Parathyroid adenoma (tissue), 2 donors: ENCODE data around the gene THSD4.

Experiments
- H2AFZ ChIP-seq: fragments of 300-600 bp; sonication (generic); one replicate; pipeline ENCODE4 v1.7.0; 2017; ENCODE audit warnings: antibody characterized with exemption, mild to moderate bottlenecking
- H3K27ac ChIP-seq: fragments of 300-600 bp; sonication (generic); one replicate; pipeline ENCODE4 v1.7.0; 2017
- H3K27me3 ChIP-seq: fragments of 300-600 bp; sonication (generic); one replicate; pipeline ENCODE4 v1.7.0; 2017; ENCODE audit warnings: low read length; ENCODE audit not compliant: control insufficient read depth, insufficient read depth
- H3K36me3 ChIP-seq: fragments of 300-600 bp; sonication (generic); one replicate; pipeline ENCODE4 v1.7.0; 2017; ENCODE audit warnings: low read length; ENCODE audit not compliant: control insufficient read depth, insufficient read depth
- H3K4me1 ChIP-seq: fragments of 300-600 bp; sonication (generic); one replicate; pipeline ENCODE4 v1.7.0; 2017; ENCODE audit warnings: control low read depth
- H3K4me2 ChIP-seq: fragments of 300-600 bp; sonication (generic); one replicate; pipeline ENCODE4 v1.7.0; 2017; ENCODE audit warnings: low read length
- H3K4me3 ChIP-seq: fragments of 300-600 bp; sonication (generic); one replicate; pipeline ENCODE4 v1.7.0; 2017; ENCODE audit warnings: low read depth, low read length
- H3K79me2 ChIP-seq: fragments of 300-600 bp; sonication (generic); one replicate; pipeline ENCODE4 v1.7.0; 2017; ENCODE audit warnings: control low read depth
- H3K9ac ChIP-seq: fragments of 300-600 bp; sonication (generic); one replicate; pipeline ENCODE4 v1.7.0; 2017; ENCODE audit warnings: mild to moderate bottlenecking
- H3K9me3 ChIP-seq: fragments of 300-600 bp; sonication (generic); one replicate; pipeline ENCODE4 v1.7.0; 2017; ENCODE audit warnings: low read length; ENCODE audit not compliant: control insufficient read depth
- TF ChIP-seq, protein P1 (sequence below): fragments of 300-600 bp; sonication (generic); IDR thresholded peaks from one replicate; pipeline ENCODE4 v1.7.0; 2017; ENCODE audit warnings: antibody characterized with exemption, mild to moderate bottlenecking
- donor health status: primary hyperparathyroidism.

THSD4 gene

DNA sequence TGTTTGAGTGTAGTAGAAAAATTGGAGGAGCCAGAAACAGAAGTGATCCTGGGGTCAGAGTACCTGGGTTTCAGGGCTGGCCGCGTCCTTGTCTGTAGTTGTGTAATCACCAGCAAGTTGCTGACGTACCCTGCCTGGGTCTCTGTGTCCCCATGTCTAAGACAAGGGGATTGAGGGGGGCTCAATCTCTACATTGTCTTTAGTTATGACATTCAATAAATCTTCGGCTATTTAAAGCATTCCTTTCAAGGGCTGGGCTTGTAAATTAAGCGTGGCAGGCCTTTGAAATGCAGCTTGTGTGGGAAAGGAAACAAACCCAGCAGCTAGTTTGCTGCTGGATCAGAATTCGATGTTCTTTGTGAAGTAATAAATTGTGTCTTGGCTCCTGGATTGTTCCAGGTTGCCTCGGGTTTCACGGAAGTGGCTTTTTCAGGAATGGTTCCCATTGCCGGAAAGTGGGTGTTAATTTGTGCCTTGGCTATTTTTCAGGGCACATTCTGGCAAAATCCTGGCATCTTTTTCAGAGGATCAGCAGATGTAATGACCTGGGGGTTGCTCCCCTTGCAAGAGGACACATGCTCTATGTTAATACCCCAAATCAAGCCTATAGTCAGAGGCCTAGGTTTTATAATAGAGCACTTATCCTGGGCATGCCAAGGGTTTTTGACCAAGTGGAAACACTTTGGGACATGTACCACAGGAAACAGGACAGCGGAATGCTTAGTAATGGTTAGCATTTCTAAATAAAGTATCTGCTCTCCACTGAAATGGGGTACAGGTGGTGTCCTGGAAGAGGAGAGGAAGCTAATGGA, 400.3 kb downstream of the THSD4 start:
- H3K36me3 ChIP-seq = no peaks in the 10 kb centered on the region
- no peak overlapping the region for H2AFZ ChIP-seq
- H3K4me2 ChIP-seq = no peak overlapping the region
- H3K9ac ChIP-seq = no peak overlapping the region
- H3K4me1 ChIP-seq = no peaks in the 10 kb centered on the region
- TF ChIP-seq, protein P1, sequence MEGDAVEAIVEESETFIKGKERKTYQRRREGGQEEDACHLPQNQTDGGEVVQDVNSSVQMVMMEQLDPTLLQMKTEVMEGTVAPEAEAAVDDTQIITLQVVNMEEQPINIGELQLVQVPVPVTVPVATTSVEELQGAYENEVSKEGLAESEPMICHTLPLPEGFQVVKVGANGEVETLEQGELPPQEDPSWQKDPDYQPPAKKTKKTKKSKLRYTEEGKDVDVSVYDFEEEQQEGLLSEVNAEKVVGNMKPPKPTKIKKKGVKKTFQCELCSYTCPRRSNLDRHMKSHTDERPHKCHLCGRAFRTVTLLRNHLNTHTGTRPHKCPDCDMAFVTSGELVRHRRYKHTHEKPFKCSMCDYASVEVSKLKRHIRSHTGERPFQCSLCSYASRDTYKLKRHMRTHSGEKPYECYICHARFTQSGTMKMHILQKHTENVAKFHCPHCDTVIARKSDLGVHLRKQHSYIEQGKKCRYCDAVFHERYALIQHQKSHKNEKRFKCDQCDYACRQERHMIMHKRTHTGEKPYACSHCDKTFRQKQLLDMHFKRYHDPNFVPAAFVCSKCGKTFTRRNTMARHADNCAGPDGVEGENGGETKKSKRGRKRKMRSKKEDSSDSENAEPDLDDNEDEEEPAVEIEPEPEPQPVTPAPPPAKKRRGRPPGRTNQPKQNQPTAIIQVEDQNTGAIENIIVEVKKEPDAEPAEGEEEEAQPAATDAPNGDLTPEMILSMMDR = no peak
- no peaks in the 10 kb centered on the region for H3K9me3 ChIP-seq
- no peak overlapping the region for H3K4me3 ChIP-seq
- no peaks in the 10 kb centered on the region for H3K27me3 ChIP-seq
- H3K79me2 ChIP-seq = no peaks in the 10 kb centered on the region
- H3K27ac ChIP-seq = no peak overlapping the region

DNA sequence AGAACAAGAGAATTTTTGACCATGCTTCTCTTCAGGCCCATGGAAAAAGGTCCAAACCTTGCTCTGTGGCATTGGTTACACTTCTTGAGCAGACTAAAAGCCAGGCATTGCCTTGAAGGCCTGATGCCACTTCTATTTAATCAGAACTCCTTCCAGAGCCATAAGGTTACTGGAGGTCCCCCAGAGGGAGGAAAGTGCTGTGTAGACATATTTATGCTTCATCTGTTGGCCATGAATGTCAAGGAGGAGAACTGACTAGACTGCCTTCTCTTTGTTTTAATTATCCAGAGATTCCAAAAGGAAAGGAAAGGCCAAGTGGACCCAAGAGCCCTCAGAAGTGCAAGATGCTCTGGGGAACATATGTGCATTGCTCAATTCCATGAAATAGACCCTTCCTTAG, 402.5 kb downstream of the THSD4 start:
- TF ChIP-seq, protein P1 = no peak
- Histone ChIP-seq H3K4me3 (no peak overlapping the region), H3K9ac (no peak overlapping the region), H3K79me2 (no peaks in the 10 kb centered on the region), H3K4me2 (no peak overlapping the region), H3K27me3 (no peaks in the 10 kb centered on the region), H3K4me1 (no peaks in the 10 kb centered on the region), H3K9me3 (no peaks in the 10 kb centered on the region), H3K36me3 (no peaks in the 10 kb centered on the region), H3K27ac (no peak overlapping the region), H2AFZ (no peak overlapping the region)

DNA sequence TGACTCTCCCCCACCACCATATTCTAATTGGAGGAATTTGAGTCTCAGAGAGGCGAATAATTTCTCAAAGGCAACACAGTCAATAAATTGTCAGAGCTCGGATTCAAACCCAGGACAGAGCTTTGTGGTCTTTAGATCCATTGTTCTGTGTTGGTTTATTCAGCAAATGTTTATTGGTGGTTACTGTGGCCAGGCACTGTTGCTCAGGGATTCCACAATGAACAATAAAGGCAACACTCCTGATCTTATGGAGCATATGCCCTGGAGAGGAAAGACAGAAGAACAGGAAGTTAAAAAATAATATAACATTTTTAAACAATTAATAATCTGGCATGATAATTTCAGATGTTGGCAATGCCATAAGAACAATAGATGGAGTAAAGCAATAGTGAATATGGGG, 403.4 kb downstream of the THSD4 start:
- no peak overlapping the region for H3K4me2 ChIP-seq
- TF ChIP-seq, protein P1 = no peak
- H2AFZ ChIP-seq = no peak overlapping the region
- no peaks in the 10 kb centered on the region for H3K27me3 ChIP-seq
- no peak overlapping the region for H3K9ac ChIP-seq
- H3K4me1 ChIP-seq = no peaks in the 10 kb centered on the region
- no peak overlapping the region for H3K27ac ChIP-seq
- H3K4me3 ChIP-seq = no peak overlapping the region
- H3K79me2 ChIP-seq = no peaks in the 10 kb centered on the region
- H3K9me3 ChIP-seq = no peaks in the 10 kb centered on the region
- H3K36me3 ChIP-seq = no peaks in the 10 kb centered on the region

DNA sequence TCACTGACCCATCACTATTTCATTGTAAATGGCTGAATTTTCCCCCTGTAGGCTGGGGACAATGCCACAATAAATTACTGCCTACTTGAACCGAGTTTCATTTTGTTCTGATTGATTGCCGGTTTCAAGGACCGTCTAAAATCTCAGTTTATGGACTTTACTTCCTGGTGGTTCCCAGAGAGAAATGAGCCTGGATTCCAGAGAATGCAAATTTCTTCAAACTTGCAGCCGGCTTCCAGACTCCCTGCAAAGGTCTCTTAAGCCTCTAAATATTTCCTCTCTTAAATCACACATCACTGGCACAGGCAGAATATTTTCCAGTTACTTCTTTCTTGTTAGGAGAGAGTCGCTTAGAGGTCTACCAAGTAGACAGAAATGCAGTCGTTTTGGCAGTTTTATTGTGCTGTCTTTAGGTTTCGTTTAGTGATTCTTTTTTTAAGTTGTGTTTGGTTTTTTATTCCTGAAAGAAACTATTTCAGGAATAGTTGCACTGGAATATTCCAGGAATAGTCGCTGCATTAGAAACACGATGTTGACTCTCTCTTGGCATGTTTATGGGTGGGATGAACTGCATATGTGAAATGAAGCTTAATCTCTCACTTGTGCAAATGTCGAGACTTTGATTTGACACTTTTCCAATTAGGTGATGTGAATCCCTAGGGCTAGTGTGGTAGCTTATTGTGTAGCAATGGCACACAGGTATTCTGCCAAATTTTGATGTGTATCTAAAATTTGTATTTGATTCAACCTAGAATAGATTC, 411.0 kb downstream of the THSD4 start:
- H3K9me3 ChIP-seq = no peaks in the 10 kb centered on the region
- no peak overlapping the region for H3K27ac ChIP-seq
- no peak overlapping the region for H3K9ac ChIP-seq
- no peaks in the 10 kb centered on the region for H3K27me3 ChIP-seq
- no peak overlapping the region for H3K4me2 ChIP-seq
- H3K4me1 ChIP-seq = no peaks in the 10 kb centered on the region
- TF ChIP-seq, protein P1 = no peak
- H3K79me2 ChIP-seq = no peaks in the 10 kb centered on the region
- no peak overlapping the region for H3K4me3 ChIP-seq
- H3K36me3 ChIP-seq = no peaks in the 10 kb centered on the region
- no peak overlapping the region for H2AFZ ChIP-seq
